ENCODE data around the gene CCDC82.

CCDC82 gene

GRCh38 chr11:96306600-96306932 lies 83.1 kb downstream of the CCDC82 start:
- TF ChIP-seq CTCF (IDR thresholded peaks at IDR 0.05; ENCODE audit: low read depth, low read length), result no peak
- DNase-seq (ENCODE audit: extremely low read depth, low read depth), result no peak

GRCh38 chr11:96306071-96306470 lies 83.6 kb downstream of the CCDC82 start:
- TF ChIP-seq CTCF (IDR thresholded peaks at IDR 0.05; ENCODE audit: low read depth, low read length), result no peak
- no peak for DNase-seq (ENCODE audit: extremely low read depth, low read depth)

- DNase-seq (ENCODE audit: extremely low read depth, low read depth), result no peak
- no peak for TF ChIP-seq CTCF (IDR thresholded peaks at IDR 0.05; ENCODE audit: low read depth, low read length)
These were observed 85.7 kb downstream of the CCDC82 start for GRCh38 chr11:96303980-96304379.

GRCh38 chr11:96303064-96303463 lies 86.6 kb downstream of the CCDC82 start:
- TF ChIP-seq CTCF (IDR thresholded peaks at IDR 0.05; ENCODE audit: low read depth, low read length), result no peak
- DNase-seq (ENCODE audit: extremely low read depth, low read depth), result no peak

Measured in AG09319 (cell line).